ENCODE measurements around the gene PNLDC1.

- no peak for TF ChIP-seq POLR2A (IDR thresholded peaks at IDR 0.05)
- TF ChIP-seq CTCF (IDR thresholded peaks at IDR 0.05): peak in 2 of 12 donors; percentile 10 to 20
Measured at GRCh38 chr6:159842035-159842434, 42.0 kb downstream of the PNLDC1 start.

Data from heart left ventricle (tissue), 13 donors.